Measurements from ENCODE around the gene BTN1A1.

BTN1A1 gene

DNA sequence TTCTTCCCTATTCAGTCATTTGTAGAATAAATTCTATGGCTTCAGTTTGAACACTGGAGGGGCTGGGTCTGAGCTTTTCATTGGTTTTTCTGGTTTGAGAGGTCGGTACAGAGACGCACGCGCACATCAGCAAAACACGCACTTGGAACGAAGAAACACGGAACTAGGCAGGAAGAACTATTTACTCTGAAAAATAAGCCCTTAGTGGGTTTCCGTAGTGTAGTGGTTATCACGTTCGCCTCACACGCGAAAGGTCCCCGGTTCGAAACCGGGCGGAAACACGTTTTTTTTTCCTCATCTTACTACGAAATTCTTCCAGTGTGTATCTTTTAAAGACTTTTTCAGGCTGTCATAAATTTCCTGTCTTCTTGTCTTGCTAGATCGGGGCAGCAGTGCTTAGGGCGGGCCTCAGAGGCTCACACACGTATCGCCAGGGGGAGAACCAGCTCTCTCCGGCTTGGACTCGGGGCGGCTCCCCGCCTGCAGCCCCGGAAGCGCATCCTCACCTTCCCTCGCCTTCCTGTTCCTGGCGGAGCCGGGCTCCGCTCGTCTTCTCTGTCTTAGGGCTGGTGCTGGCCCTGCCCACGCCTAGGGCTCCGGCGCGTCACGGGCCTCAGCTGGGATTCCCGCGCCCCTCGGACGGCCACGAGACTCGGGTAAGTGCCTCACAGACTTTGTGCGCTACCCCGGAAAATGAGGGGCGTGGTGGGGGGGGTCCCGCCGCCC is 37.9 kb downstream of the BTN1A1 start, which contains the start of gene HMGN4:
Gene HMGN4 (plus strand): TSS at position 521 of the 726 bp plus-strand sequence. CDS start 6,841 bp downstream, outside the sequence.
- WGBS, 2 donors (ENCODE audit: extremely low coverage in 2 of 2, insufficient read length in 2 of 2, insufficient replicate concordance in 1 of 2): no CpG with 5 or more reads among the region's 49 CpGs
- peak within 1 kb of the TSS; percentile 95 for H3K23ac ChIP-seq (ENCODE audit: low read depth, low read length, poor library complexity)
- H2BK120ac ChIP-seq (ENCODE audit: low read depth, low read length): no peak within 1 kb of the TSS
- H2BK15ac ChIP-seq (ENCODE audit: low read length): no peak within 1 kb of the TSS
- no peak within 1 kb of the TSS for H2BK12ac ChIP-seq (ENCODE audit: low read length)
- H4K91ac ChIP-seq (ENCODE audit: low read depth, low read length, poor library complexity): no peak within 1 kb of the TSS
- no peaks in the 10 kb centered on the region for H3K79me1 ChIP-seq (ENCODE audit: low read depth, low read length)
- H3K4ac ChIP-seq (ENCODE audit: low read length): no peak within 1 kb of the TSS
- peak within 1 kb of the TSS; percentile 79 for H3K4me2 ChIP-seq (ENCODE audit: insufficient read depth, low read length, poor library complexity, severe bottlenecking)
- H3K14ac ChIP-seq (ENCODE audit: low read length): no peak within 1 kb of the TSS
- H2AK5ac ChIP-seq (ENCODE audit: low read depth, low read length): peak within 1 kb of the TSS; percentile 29
- H3K9me3 ChIP-seq (replicated peaks in 1 of 2; ENCODE audit: control insufficient read depth in 2 of 2, insufficient read depth in 1 of 2, low read depth in 1 of 2, low read length in 2 of 2): no peaks in the 10 kb centered on the region
- H3K27me3 ChIP-seq (ENCODE audit: control insufficient read depth in 3 of 3, insufficient read depth in 3 of 3, low read depth in 1 of 3, low read length in 3 of 3): no peaks in the 10 kb centered on the region
- peak within 1 kb of the TSS; percentile 92 for H3K18ac ChIP-seq (ENCODE audit: low read length)
- peaks cover 3 to 32% of the 10 kb centered on the region in 2 donors for H3K36me3 ChIP-seq (replicated peaks in 1 of 2; ENCODE audit: control insufficient read depth in 2 of 2, insufficient read depth in 2 of 2, low read length in 2 of 2)
- DNase-seq (ENCODE audit: low spot score): peak; percentile 87
- peak within 1 kb of the TSS; percentile 78 for H2AFZ ChIP-seq (ENCODE audit: low read length)
- peak within 1 kb of the TSS; percentile 85 for H3K9ac ChIP-seq (ENCODE audit: low read depth, low read length, poor library complexity)
- peaks cover 0 to 5% of the 10 kb centered on the region in 2 donors for H3K4me1 ChIP-seq (ENCODE audit: control insufficient read depth in 2 of 2, insufficient read depth in 1 of 2, low read depth in 1 of 2, low read length in 2 of 2)
- H3K4me3 ChIP-seq (ENCODE audit: low read length in 2 of 2): peak within 1 kb of the TSS; percentile 88 to 89
- peak within 1 kb of the TSS; percentile 95 for H3K27ac ChIP-seq (replicated peaks; ENCODE audit: low read length)
- no peak within 1 kb of the TSS for H4K8ac ChIP-seq (ENCODE audit: low read depth, low read length)
- H2BK5ac ChIP-seq (ENCODE audit: low read length): no peak within 1 kb of the TSS

GRCh38 chr6:26538572-26538902 is 38.4 kb downstream of the BTN1A1 start:
- Histone ChIP-seq H2AK5ac (ENCODE audit: low read depth, low read length) (peak overlapping the region; percentile 29), H4K8ac (ENCODE audit: low read depth, low read length) (no peak overlapping the region), H2BK15ac (ENCODE audit: low read length) (no peak overlapping the region), H3K23ac (ENCODE audit: low read depth, low read length, poor library complexity) (peak overlapping the region; percentile 95), H3K27ac (replicated peaks; ENCODE audit: low read length) (peak overlapping the region; percentile 95), H3K4me1 (ENCODE audit: control insufficient read depth in 2 of 2, insufficient read depth in 1 of 2, low read depth in 1 of 2, low read length in 2 of 2) (peaks cover 0 to 5% of the 10 kb centered on the region in 2 donors), H2BK5ac (ENCODE audit: low read length) (no peak overlapping the region), H3K27me3 (ENCODE audit: control insufficient read depth in 3 of 3, insufficient read depth in 3 of 3, low read depth in 1 of 3, low read length in 3 of 3) (no peaks in the 10 kb centered on the region), H3K9ac (ENCODE audit: low read depth, low read length, poor library complexity) (peak overlapping the region; percentile 74), H3K4me2 (ENCODE audit: insufficient read depth, low read length, poor library complexity, severe bottlenecking) (peak overlapping the region; percentile 73), H3K14ac (ENCODE audit: low read length) (no peak overlapping the region), H4K91ac (ENCODE audit: low read depth, low read length, poor library complexity) (no peak overlapping the region), H3K9me3 (replicated peaks in 1 of 2; ENCODE audit: control insufficient read depth in 2 of 2, insufficient read depth in 1 of 2, low read depth in 1 of 2, low read length in 2 of 2) (no peaks in the 10 kb centered on the region), H2AFZ (ENCODE audit: low read length) (peak overlapping the region; percentile 78), H3K36me3 (replicated peaks in 1 of 2; ENCODE audit: control insufficient read depth in 2 of 2, insufficient read depth in 2 of 2, low read length in 2 of 2) (peaks cover 3 to 35% of the 10 kb centered on the region in 2 donors), H3K18ac (ENCODE audit: low read length) (peak overlapping the region; percentile 92), H3K4me3 (ENCODE audit: low read length in 2 of 2) (peak overlapping the region; percentile 88 to 89), H3K4ac (ENCODE audit: low read length) (no peak overlapping the region), H3K79me1 (ENCODE audit: low read depth, low read length) (no peaks in the 10 kb centered on the region), H2BK12ac (ENCODE audit: low read length) (no peak overlapping the region), H2BK120ac (ENCODE audit: low read depth, low read length) (no peak overlapping the region)
- DNase-seq (ENCODE audit: low spot score): no peak
- WGBS, 2 donors (ENCODE audit: extremely low coverage in 2 of 2, insufficient read length in 2 of 2, insufficient replicate concordance in 1 of 2): no CpG with 5 or more reads among the region's 15 CpGs

DNA sequence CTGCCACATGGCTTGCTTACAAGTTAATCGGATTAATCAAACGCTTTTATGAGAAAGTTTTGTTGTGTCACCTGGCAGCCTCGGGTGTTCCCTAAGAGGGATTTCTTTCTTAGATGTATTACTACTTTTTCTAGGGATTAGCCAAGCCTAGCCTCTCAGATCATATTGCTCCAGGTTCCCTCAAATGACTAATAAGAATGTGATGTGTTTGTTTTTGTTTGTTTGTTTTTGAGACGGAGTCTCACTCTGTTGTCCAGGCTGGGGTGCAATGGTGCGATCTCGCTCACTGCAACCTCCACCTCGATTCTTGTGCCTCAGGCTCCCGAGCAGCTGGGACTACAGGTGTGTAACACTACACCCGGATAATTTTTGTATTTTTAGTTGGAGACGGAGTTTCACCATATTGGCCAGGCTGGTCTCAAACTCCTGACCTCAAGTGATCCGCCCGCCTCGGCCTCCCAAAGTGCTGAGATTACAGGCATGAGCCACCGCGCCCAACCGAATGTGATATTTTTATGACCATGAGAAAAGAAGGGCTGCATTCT is 39.0 kb downstream of the BTN1A1 start:
- H3K27ac ChIP-seq (replicated peaks; ENCODE audit: low read length): no peak overlapping the region

GRCh38 chr6:26541579-26541978 is 41.5 kb downstream of the BTN1A1 start:
- Histone ChIP-seq H4K8ac (ENCODE audit: low read depth, low read length) (no peak overlapping the region), H2BK15ac (ENCODE audit: low read length) (no peak overlapping the region), H3K4me3 (ENCODE audit: low read length in 2 of 2) (no peak overlapping the region), H3K36me3 (replicated peaks in 1 of 2; ENCODE audit: control insufficient read depth in 2 of 2, insufficient read depth in 2 of 2, low read length in 2 of 2) (peaks cover 12 to 64% of the 10 kb centered on the region in 2 donors), H3K9ac (ENCODE audit: low read depth, low read length, poor library complexity) (no peak overlapping the region), H2AK5ac (ENCODE audit: low read depth, low read length) (no peak overlapping the region), H2AFZ (ENCODE audit: low read length) (no peak overlapping the region), H4K91ac (ENCODE audit: low read depth, low read length, poor library complexity) (no peak overlapping the region), H3K27me3 (ENCODE audit: control insufficient read depth in 3 of 3, insufficient read depth in 3 of 3, low read depth in 1 of 3, low read length in 3 of 3) (no peaks in the 10 kb centered on the region), H3K27ac (replicated peaks; ENCODE audit: low read length) (no peak overlapping the region), H2BK5ac (ENCODE audit: low read length) (no peak overlapping the region), H2BK120ac (ENCODE audit: low read depth, low read length) (no peak overlapping the region), H3K18ac (ENCODE audit: low read length) (no peak overlapping the region), H3K79me1 (ENCODE audit: low read depth, low read length) (no peaks in the 10 kb centered on the region), H3K4me2 (ENCODE audit: insufficient read depth, low read length, poor library complexity, severe bottlenecking) (no peak overlapping the region), H3K23ac (ENCODE audit: low read depth, low read length, poor library complexity) (no peak overlapping the region), H3K9me3 (replicated peaks in 1 of 2; ENCODE audit: control insufficient read depth in 2 of 2, insufficient read depth in 1 of 2, low read depth in 1 of 2, low read length in 2 of 2) (no peaks in the 10 kb centered on the region), H3K14ac (ENCODE audit: low read length) (no peak overlapping the region), H2BK12ac (ENCODE audit: low read length) (no peak overlapping the region), H3K4ac (ENCODE audit: low read length) (no peak overlapping the region), H3K4me1 (ENCODE audit: control insufficient read depth in 2 of 2, insufficient read depth in 1 of 2, low read depth in 1 of 2, low read length in 2 of 2) (peaks cover 0 to 2% of the 10 kb centered on the region in 2 donors)
- no CpG with 5 or more reads among the region's 1 CpG for WGBS, 2 donors (ENCODE audit: extremely low coverage in 2 of 2, insufficient read length in 2 of 2, insufficient replicate concordance in 1 of 2)
- no peak for DNase-seq (ENCODE audit: low spot score)

More for the DNA sequence above, 39.0 kb downstream of the BTN1A1 start:
- no peak overlapping the region for H2AK5ac ChIP-seq (ENCODE audit: low read depth, low read length)
- H4K91ac ChIP-seq (ENCODE audit: low read depth, low read length, poor library complexity): no peak overlapping the region
- H3K4me2 ChIP-seq (ENCODE audit: insufficient read depth, low read length, poor library complexity, severe bottlenecking): peak overlapping the region; percentile 73
- no peak overlapping the region for H3K9ac ChIP-seq (ENCODE audit: low read depth, low read length, poor library complexity)
- no peak overlapping the region for H3K23ac ChIP-seq (ENCODE audit: low read depth, low read length, poor library complexity)
- no peak overlapping the region for H3K18ac ChIP-seq (ENCODE audit: low read length)
- H3K4ac ChIP-seq (ENCODE audit: low read length): no peak overlapping the region
- H2BK120ac ChIP-seq (ENCODE audit: low read depth, low read length): no peak overlapping the region
- H2AFZ ChIP-seq (ENCODE audit: low read length): no peak overlapping the region
- peak overlapping the region; percentile 88 to 89 for H3K4me3 ChIP-seq (ENCODE audit: low read length in 2 of 2)
- no peak overlapping the region for H2BK5ac ChIP-seq (ENCODE audit: low read length)
- H3K9me3 ChIP-seq (replicated peaks in 1 of 2; ENCODE audit: control insufficient read depth in 2 of 2, insufficient read depth in 1 of 2, low read depth in 1 of 2, low read length in 2 of 2): no peaks in the 10 kb centered on the region
- H3K36me3 ChIP-seq (replicated peaks in 1 of 2; ENCODE audit: control insufficient read depth in 2 of 2, insufficient read depth in 2 of 2, low read length in 2 of 2): peaks cover 3 to 40% of the 10 kb centered on the region in 2 donors
- H3K14ac ChIP-seq (ENCODE audit: low read length): no peak overlapping the region
- WGBS, 2 donors (ENCODE audit: extremely low coverage in 2 of 2, insufficient read length in 2 of 2, insufficient replicate concordance in 1 of 2): no CpG with 5 or more reads among the region's 16 CpGs
- H2BK15ac ChIP-seq (ENCODE audit: low read length): no peak overlapping the region
- H3K4me1 ChIP-seq (ENCODE audit: control insufficient read depth in 2 of 2, insufficient read depth in 1 of 2, low read depth in 1 of 2, low read length in 2 of 2): peaks cover 0 to 5% of the 10 kb centered on the region in 2 donors
- H2BK12ac ChIP-seq (ENCODE audit: low read length): no peak overlapping the region
- no peak overlapping the region for H4K8ac ChIP-seq (ENCODE audit: low read depth, low read length)
- DNase-seq (ENCODE audit: low spot score): no peak
- no peaks in the 10 kb centered on the region for H3K27me3 ChIP-seq (ENCODE audit: control insufficient read depth in 3 of 3, insufficient read depth in 3 of 3, low read depth in 1 of 3, low read length in 3 of 3)
- no peaks in the 10 kb centered on the region for H3K79me1 ChIP-seq (ENCODE audit: low read depth, low read length)
